ENCODE measurements around the gene OXCT2.

OXCT2 gene

GRCh38 chr1:39733161-39733560 lies 38.0 kb downstream of the OXCT2 start:
- no peak for DNase-seq (ENCODE audit: low read depth)

GRCh38 chr1:39732730-39733129 lies 38.4 kb downstream of the OXCT2 start:
- no peak for DNase-seq (ENCODE audit: low read depth)

GRCh38 chr1:39729842-39730241 lies 41.3 kb downstream of the OXCT2 start:
- no peak for DNase-seq (ENCODE audit: low read depth)

- DNase-seq (ENCODE audit: low read depth): no peak
Observed at GRCh38 chr1:39729030-39729429, 42.1 kb downstream of the OXCT2 start.

- DNase-seq (ENCODE audit: low read depth): no peak
Observed at GRCh38 chr1:39727932-39728317, 43.2 kb downstream of the OXCT2 start.

GRCh38 chr1:39727221-39727931 lies 43.8 kb downstream of the OXCT2 start:
- DNase-seq (ENCODE audit: low read depth): no peak

GRCh38 chr1:39726600-39726999 lies 44.5 kb downstream of the OXCT2 start:
- no peak for DNase-seq (ENCODE audit: low read depth)

- DNase-seq (ENCODE audit: low read depth): no peak
Observed at GRCh38 chr1:39722495-39722894, 48.7 kb downstream of the OXCT2 start.

- DNase-seq (ENCODE audit: low read depth): no peak
Observed at GRCh38 chr1:39721664-39722063, 49.5 kb downstream of the OXCT2 start.

- DNase-seq (ENCODE audit: low read depth): no peak
Observed at GRCh38 chr1:39720094-39720999, 50.8 kb downstream of the OXCT2 start.

Data from activated T-helper 1 cell treated with Interleukin-2 at 50 U/mL for 16 hours (primary cell).